Lower lobe of right lung (tissue), 2 donors: ENCODE data around the gene GLI1. TPM values are rescaled to one million over a fixed set of nuclear protein-coding genes. Genes with fewer than 3 reads are reported as not detected.
"Not testable (repeated sequence)": the region's sequence is repeated elsewhere in the genome, so short reads cannot be mapped to it uniquely, and the experiment has no call there.

Experiments used
- ATAC-seq, 2 donors: fragments of 200-7000 bp; cut with Tn5 transposase; one replicate each; pipeline ENCODE4 v1.9.1; 2020 to 2022; ENCODE audit warnings: mild to moderate bottlenecking in 2 of 2, moderate library complexity in 2 of 2
- DNase-seq: peaks from one replicate; pipeline ENCODE4 v3.0.0-alpha.2; 2020
- H3K27ac ChIP-seq: fragments of 200-600 bp; one replicate; pipeline ENCODE4 v1.8.0; 2022
- H3K27me3 ChIP-seq: fragments of 200-600 bp; one replicate; pipeline ENCODE4 v1.8.0; 2022; ENCODE audit warnings: low read depth
- H3K36me3 ChIP-seq: fragments of 200-600 bp; one replicate; pipeline ENCODE4 v1.8.0; 2022; ENCODE audit warnings: mild to moderate bottlenecking
- H3K4me1 ChIP-seq: fragments of 200-600 bp; one replicate; pipeline ENCODE4 v1.8.0; 2022
- H3K4me3 ChIP-seq: fragments of 200-600 bp; one replicate; pipeline ENCODE4 v1.8.0; 2022; ENCODE audit warnings: mild to moderate bottlenecking
- H3K9me3 ChIP-seq: fragments of 200-600 bp; one replicate; pipeline ENCODE4 v1.8.0; 2022
- CTCF ChIP-seq: fragments of 200-600 bp; IDR thresholded peaks from one replicate; pipeline ENCODE4 v1.8.0; 2022; ENCODE audit warnings: antibody characterized with exemption, mild to moderate bottlenecking
- intact Hi-C: fragments of 100-400 bp; cut with DNase I; formaldehyde crosslinking; loops from one replicate; pipeline ENCODE4 v1.11.0; 2022
- total RNA-seq: library from RNA; stranded (reverse); fragmentation: NEBNext Ultra II Directional; extraction: Animal tissue kit (Norgen Biotek cat#: 25700); gene quantifications from one replicate; pipeline ENCODE4 v1.2.1, GENCODE V29; 2021
- donor health status: DM: no; HTN: yes; CAD: no; lungs with severe emphysema.

GLI1 gene
- total RNA-seq, 1 donor from 2014 or later = 0.21 TPM

GRCh38 chr12:57515408-57515933, 55.9 kb downstream of the GLI1 start:
- Histone ChIP-seq H3K27ac (no peak overlapping the region), H3K4me1 (peaks cover 28% of the 10 kb centered on the region), H3K36me3 (peaks cover 75% of the 10 kb centered on the region), H3K27me3 (no peaks in the 10 kb centered on the region), H3K9me3 (no peaks in the 10 kb centered on the region), H3K4me3 (no peak overlapping the region)
- no peak for DNase-seq
- no peak for ATAC-seq
- intact Hi-C loops = no loop called here
- no peak for TF ChIP-seq CTCF

GRCh38 chr12:57515934-57516541, 56.5 kb downstream of the GLI1 start:
- H3K4me3 ChIP-seq = no peak overlapping the region
- no peak overlapping the region for H3K27ac ChIP-seq
- no peak for TF ChIP-seq CTCF
- no peaks in the 10 kb centered on the region for H3K9me3 ChIP-seq
- ATAC-seq (no peak), DNase-seq (no peak)
- peaks cover 30% of the 10 kb centered on the region for H3K4me1 ChIP-seq
- intact Hi-C loops = no loop called here
- no peaks in the 10 kb centered on the region for H3K27me3 ChIP-seq
- H3K36me3 ChIP-seq = peaks cover 70% of the 10 kb centered on the region

DNA sequence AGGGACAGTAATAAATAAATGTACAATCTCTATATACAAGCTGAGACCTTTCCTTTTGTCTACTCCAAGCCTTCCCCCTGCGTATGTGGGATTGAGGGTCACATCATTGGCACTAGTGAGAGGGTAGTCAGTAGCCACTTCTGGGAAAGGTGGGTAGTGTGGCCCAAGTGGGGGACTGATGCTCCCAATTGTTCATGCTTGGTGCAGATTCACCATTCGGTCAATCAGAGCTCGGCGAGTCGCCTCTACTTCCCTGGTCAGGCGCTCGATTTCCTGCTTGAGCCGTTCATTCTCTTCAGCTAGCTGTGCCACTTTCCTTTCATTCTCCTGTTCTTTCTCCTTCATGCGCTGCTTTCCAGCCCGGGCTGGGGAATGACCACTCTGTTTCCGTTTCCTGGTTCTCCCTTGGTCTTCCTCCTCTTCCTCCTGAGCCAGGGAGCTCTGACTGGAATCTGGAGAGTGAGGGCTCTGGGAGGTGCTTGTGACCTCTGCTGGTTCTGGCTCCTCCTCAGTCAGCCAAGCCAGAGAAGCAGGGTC, 57.1 kb downstream of the GLI1 start:
- Histone ChIP-seq H3K4me3 (no peak overlapping the region), H3K27ac (no peak overlapping the region)

DNA sequence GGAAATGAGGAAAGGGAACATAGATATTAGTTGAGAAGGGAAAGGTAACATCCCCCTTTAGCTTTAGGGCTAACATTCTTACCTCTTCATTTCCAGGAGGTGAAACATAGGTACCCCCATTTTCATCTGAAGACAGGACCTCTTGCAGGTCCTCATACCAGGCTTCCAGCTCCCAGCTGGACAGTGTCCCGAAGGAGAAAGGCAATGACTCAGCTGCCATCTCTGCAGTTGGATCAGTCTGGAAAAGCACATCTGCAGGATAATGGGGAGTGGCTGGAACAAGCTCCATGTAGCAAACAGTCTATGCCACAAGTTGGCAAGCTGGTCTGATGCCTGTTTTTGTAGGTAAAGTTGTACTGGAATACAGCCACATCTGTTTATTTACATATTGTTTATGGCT, 57.6 kb downstream of the GLI1 start:
- no peak overlapping the region for H3K27ac ChIP-seq
- H3K9me3 ChIP-seq = no peaks in the 10 kb centered on the region
- H3K36me3 ChIP-seq = peaks cover 58% of the 10 kb centered on the region
- TF ChIP-seq CTCF = no peak
- no peak overlapping the region for H3K4me3 ChIP-seq
- H3K27me3 ChIP-seq = no peaks in the 10 kb centered on the region
- H3K4me1 ChIP-seq = peaks cover 41% of the 10 kb centered on the region
- intact Hi-C loops = no loop called here
- ATAC-seq = no peak
- no peak for DNase-seq

More for the DNA sequence above, 57.1 kb downstream of the GLI1 start:
- H3K27me3 ChIP-seq = no peaks in the 10 kb centered on the region
- DNase-seq = no peak
- intact Hi-C loops = no loop called here
- H3K36me3 ChIP-seq = peaks cover 63% of the 10 kb centered on the region
- TF ChIP-seq CTCF = no peak
- H3K9me3 ChIP-seq = no peaks in the 10 kb centered on the region
- peaks cover 36% of the 10 kb centered on the region for H3K4me1 ChIP-seq
- no peak for ATAC-seq

- H3K9me3 ChIP-seq, intact Hi-C loops, ATAC-seq, H3K27me3 ChIP-seq, DNase-seq: not testable (repeated sequence)
- Histone ChIP-seq H3K4me3 (peak overlapping the region; percentile 90), H3K4me1 (peaks cover 41% of the 10 kb centered on the region), H3K27ac (peak overlapping the region; percentile 97), H3K36me3 (peaks cover 53% of the 10 kb centered on the region)
Observed at GRCh38 chr12:57517718-57518117, 58.1 kb downstream of the GLI1 start.

DNA sequence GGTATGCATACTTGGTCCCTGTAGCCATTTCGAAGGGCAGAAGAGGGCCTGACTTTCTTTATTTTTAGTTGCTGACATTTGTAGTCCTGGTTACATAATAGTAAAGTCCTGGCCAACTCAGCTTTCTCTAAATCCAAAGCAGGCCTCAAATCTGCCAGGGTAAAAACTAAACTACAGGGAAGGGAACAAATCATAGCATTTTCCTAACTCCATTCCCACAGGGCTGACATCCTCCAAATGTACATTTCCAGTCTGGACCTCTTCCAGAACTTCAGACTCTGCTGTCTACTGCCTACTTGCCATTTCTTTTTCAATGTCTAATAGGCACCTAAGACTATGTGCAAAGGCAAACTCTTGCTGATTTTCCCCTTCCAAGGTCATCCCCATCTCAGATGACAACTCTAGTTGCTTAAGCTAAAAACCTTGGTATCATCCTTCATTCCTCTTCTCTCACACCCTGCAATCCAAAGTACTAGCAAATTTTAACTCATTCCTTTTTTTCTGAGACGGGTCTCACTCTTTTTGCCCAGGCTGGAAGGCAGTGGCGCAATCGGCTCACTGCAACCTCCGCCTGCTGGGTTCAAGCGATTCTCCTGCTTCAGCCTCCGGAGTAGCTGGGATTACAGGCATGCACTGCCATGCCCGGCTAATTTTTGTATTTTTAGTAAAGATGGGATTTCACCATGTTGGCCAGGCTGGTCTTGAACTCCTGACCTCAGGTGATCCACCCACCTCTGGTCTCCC, 58.8 kb downstream of the GLI1 start:
- Histone ChIP-seq H3K27ac (peak overlapping the region; percentile 97), H3K36me3 (peaks cover 47% of the 10 kb centered on the region), H3K4me1 (peaks cover 42% of the 10 kb centered on the region), H3K9me3 (no peaks in the 10 kb centered on the region), H3K4me3 (peak overlapping the region; percentile 90), H3K27me3 (no peaks in the 10 kb centered on the region)
- no peak for TF ChIP-seq CTCF
- intact Hi-C loops = no loop called here
- DNase-seq = no peak
- no peak for ATAC-seq
